Stimulated activated CD4-positive, alpha-beta T cell treated with anti-CD3 and anti-CD28 coated beads, Interleukin-12 subunit alpha, Interleukin-12 subunit beta, amount 100 ng/mL, for 4 hours (primary cell): ENCODE data around the gene COBL.

Source experiments
- DNase-seq: peaks from one replicate; pipeline ENCODE4 v3.0.0-alpha.2; 2020

COBL gene

GRCh38 chr7:51300762-51301674 lies 15.6 kb downstream of the COBL start:
- DNase-seq = no peak

DNA sequence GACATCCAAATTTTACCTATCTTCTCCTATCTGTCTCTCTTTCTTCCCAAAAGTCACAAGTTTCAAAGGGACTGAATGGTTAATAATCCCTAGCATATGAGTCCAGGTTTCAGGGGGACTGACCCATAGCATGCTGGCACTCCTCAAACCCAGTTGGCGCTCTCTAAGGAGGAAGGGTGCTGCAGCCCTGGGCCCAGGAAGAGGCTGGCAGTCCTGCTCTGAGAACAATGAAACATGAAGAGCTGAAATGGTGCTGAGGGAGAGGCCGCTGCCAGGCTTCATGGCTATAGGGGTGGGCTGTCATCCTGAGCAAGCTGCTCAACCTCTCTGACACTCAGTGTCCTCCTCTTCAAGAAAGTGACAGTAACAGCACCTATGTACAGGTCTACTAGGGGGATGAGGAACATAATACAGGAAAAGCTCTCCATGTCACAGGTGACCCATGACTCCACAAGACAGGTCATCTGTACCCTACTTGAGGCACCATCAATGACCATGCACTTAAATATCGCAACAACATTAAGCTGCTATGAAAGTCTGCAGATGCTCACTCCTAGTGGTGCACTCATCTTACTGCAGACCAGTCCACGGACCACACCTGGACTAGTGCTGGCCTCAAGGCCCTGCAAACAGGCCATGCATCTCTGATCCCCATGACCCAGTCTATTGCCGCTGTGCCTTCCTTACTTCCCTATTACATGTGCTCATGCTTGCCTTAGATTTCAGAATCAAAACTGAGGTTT lies 17.0 kb downstream of the COBL start:
- no peak for DNase-seq

GRCh38 chr7:51298912-51299311 lies 17.7 kb downstream of the COBL start:
- no peak for DNase-seq

DNA sequence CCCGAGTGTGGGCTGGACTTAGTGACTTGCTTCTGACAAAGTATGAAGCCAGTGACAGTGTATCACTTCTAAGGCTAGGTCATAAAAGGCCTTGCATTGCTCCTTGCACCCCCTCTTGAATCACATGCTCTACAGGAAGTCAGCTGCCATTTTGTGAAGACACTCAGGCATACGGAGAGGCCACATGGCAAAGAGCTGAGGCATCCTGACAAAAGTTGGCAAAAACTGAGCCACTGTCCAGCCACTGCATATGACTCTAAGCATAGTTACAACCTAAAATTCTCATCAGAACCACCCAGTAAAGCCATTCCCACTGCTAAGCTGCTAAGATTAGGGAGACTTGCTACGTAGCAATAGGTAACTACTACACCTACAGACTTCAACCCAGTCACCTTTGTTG lies 18.6 kb downstream of the COBL start:
- DNase-seq = no peak

GRCh38 chr7:51295440-51296245 lies 21.0 kb downstream of the COBL start:
- DNase-seq = no peak

- DNase-seq = no peak
Observed at GRCh38 chr7:51292596-51292995, 24.0 kb downstream of the COBL start.

DNA sequence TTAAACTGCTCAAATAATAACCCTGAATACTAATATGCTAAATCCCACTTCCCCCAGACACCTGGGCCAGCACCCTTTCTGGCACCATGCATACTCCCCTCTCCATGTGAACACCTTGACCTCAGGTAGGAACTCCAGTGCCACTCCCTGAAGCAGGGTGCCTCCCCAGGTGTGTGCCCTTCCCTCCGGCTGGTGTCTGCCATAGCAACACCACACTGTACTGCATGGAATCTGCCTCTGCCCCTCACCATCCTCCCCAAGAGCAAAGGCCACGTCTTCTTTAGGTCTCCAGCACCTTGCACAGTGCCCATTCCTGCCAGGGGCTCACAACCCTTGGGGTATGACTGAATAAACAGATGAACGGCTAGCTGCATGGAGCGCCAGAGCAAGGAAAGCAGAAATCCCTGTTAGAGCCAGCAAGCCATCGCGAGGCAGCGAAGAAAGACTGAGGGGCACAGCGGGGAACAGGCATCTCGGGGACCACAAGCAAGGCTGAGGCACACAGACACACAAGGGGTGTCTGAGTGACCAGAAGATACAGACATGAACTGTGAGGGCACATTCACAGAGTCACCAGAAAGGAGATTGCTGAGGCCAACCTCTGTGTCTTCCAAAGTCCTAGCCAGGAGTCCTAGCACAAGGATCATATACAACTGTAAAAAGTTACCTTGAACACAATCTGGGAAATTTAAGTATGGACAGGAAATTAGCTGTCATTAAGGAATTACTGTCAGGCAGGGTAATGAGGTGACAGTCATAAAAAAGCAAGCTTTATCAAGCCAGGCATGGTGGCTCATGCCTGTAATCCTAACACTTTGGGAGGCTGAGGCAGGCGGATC lies 25.7 kb downstream of the COBL start:
- DNase-seq = no peak

DNA sequence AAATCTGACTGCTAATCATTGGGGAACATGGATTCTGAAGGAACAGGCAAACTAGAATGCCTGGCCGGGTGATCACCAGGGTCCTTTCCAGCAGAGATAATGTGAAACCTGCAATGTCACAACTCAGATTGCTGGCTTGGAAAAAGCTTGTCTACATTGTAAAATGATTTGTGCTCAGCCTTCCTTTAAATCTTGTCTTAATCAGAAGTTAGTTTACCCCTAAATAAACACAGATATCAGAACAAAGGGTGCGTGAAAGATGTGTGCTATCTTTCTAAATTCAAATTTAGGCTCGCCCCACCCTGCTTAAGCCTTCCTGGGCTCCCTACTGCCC lies 26.3 kb downstream of the COBL start:
- no peak for DNase-seq

DNA sequence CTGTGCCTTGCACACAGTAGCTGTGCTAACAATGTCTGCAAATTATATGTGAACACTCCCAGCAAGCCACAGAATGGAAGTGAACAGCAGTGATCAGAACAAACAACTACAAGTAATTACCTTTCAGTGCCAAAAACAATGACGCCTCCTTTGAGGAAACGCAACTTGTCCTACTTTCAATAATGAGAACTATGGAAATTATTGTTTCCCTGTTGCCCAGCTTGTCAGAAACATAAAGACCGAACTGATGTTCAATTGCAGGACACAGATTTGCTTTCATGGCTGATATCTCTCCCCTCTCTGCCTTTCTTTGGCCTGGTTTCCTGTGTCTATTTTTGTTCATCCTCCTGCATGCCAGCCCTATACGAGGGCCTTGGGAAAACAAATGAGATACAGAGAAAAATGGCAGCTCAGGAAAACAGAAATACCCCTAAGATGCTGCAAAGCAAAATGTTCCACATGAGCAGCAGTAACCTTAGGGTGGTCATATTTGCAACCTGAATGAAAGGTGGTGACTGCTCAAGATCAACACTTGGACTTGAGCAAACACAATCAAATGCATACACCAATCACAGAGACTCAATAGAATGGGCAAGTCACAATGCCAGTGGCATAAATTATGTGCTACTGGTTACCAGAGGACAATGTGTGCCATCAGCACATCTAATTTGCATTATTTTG lies 26.8 kb downstream of the COBL start:
- no peak for DNase-seq

DNA sequence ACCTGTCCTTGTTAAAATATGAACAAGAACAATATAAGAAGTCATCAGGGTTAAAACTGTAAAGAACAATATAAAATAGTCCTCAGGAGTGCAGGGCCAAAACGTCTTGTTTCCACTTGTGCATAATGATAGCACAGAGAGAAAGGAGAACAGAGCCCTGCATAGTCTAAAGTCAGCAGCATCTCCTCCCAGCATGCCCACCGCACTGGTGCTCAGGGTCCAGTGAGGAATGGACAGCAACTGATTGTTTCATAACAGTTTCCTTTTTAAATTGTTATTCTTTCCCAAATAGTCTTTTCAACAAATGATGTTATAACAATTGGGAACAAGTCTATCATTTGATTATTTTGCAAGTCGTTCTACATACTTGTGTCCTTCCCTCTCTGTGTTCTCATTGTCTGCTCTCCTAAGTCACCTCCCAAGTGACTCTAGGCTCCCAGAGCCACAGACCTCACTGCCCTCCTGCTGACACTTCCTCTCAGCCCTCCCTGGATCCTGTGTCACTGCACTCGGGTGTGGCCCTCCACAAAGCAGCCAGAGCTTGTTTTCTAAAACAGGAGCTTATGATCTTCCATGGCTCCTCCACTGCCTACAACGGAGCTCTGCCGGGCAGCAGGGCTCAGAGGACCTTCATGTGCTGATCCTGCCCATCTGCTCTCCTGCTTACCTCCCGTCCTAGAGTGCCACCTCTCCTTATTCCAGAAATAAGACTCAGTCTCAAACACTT lies 27.6 kb downstream of the COBL start:
- no peak for DNase-seq

DNA sequence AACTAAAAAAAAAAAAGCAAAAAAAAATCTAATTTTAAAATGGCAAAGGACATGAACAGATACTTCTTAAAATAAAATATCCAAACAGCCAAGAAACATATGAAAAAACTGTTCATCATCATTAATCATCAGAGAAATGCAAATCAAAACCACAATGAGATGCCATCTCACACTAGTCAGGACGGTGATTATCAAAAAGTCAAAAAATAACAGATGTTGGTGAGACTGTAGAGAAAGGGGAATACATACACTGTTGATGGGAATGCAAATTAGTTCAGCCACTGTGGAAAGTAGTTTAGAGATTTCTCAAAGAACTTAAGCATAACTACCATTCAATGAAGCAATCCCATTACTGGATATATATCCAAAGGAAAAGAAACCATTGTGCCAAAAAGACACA lies 30.2 kb downstream of the COBL start:
- DNase-seq = no peak

DNA sequence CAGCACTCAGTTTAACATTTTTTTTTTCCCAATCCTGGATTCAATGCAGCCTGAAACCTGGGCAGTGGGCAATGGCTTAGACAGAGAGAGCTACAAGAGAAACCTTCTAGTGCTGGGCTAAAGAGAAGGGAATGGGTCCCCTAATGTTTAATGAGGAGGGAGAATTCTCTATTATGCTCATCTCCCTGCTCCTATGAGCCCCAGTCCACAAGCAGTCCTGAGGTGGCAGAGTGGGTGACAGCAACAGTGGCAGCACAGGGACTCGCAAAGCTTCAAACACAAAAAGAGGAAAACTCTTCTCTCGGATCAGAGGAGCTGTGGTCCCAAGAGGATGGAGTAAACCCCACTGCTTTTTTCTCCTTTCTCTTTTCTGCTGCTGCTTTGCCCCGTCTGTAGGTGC lies 36.5 kb downstream of the COBL start:
- no peak for DNase-seq

DNA sequence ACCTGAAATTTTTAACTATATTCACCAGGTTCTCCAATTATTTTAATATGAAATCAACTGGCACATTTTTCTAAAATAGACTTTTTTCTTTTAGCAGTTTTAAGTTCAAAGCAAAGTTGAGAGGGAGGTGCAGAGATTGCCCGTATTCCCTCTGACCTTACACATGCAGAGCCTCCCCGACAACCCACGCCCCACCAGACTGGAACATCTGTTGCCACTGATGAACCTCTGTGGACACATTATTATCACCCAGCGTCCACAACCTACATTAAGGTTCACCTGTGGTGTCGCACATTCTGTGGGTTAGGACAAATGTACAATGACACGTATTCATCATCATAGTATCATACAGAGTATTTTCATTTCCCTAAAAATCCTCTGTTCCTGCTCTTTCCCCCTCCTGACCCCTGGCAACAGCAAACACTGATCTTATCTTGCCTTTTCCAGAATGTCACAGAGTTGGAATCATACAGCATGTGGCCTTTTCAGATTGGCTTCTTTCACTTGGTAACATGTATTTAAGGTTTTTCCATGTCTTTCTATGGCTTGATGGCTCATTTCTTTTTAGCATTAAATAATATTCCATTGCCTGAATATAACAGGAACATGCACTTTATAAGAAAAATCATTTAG lies 37.1 kb downstream of the COBL start:
- no peak for DNase-seq

DNA sequence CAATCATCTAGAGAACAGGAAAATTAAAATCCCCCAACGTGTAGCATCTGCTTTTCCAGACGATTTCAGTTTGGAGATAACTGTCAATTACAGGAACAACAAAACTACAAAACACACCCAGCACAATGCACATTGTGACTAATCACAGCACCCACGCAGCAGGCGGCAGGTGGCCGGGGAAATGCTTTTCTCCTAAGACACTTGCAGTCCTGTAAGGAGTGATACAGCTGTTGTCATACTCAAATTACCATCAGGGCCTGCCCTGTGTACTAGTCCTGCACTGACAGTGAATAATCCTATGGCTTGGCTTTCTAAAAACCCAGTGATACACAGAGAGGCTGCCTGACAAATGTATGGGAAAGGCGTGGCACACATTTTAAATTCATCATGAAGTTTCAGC lies 37.8 kb downstream of the COBL start:
- DNase-seq = no peak

DNA sequence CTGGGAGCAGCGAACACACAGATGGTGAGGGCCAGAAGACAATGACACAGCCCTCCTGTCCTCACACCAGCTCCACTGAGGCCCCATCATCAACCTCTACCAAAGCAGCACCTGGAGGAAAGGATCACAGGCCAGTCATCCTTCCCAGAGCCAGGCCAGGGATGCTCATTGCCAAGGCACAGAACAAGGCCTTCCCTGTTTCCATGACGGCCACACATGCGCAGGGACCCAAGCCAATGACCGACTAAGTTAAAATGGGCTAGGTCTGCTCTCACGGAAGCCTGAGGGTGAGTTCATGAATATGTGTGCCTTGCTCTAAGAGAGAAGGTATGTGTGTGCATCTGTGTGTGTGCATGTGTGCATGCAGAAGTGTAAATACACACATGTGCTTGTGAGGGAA lies 39.6 kb downstream of the COBL start:
- no peak for DNase-seq

GRCh38 chr7:51276091-51276605 lies 40.5 kb downstream of the COBL start:
- no peak for DNase-seq

DNA sequence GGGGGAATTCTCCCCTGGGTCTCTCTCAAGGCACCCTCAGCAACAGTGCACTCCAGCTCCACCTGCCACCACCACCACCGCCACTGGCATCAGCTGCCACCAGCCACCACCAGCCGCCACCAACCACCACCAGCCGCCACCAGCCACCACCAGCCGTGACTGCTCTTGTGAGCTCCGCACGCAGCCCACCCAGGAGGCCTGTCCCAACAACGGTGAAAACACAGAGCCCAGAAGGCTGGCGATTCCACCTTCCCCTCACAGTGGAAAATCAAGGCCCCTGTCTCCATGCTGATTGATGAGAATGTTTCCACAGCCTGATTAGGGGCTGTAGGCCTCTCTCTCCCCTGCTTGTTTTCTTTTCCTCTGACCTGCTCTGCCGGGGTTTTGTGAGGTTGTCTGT lies 41.1 kb downstream of the COBL start:
- no peak for DNase-seq

DNA sequence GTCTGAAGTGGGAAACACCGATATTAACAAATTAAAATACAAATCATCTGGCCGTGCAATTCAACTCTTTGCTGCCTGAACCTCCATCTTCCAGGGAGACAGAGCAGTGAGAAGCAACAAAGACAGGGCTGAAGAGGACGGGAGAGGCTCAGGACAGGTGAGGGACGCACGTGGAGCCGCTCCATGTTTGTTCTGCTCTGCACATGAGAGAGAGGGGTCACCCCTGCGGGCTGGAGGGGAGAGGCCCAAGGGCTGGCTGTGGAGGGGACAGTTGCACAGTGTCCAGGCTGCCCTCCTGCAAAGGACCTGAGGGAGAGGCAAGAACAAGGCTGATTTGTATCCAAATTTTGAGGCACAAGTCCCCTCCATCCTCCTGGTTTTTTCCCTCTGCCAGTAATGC lies 41.7 kb downstream of the COBL start:
- DNase-seq = no peak

GRCh38 chr7:51274001-51274400 lies 42.6 kb downstream of the COBL start:
- no peak for DNase-seq

DNA sequence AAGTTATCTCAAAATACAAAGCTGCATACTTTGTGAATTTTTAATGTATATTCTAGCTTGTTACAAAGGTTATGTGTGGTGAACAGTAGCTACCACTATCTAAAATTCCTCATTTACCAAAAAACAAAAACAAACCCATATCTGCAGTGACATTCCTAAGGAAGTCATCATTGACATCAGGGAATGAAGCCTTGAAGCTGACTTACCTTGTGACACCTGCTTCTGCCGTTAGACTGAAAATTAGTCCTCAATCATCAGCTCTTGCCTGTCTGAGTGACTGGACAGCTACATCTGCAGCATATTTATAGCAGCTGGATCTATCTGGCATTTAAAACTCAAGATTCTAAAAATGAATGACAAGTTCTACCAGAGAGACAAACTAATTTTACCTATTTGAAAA lies 43.2 kb downstream of the COBL start:
- DNase-seq = no peak

DNA sequence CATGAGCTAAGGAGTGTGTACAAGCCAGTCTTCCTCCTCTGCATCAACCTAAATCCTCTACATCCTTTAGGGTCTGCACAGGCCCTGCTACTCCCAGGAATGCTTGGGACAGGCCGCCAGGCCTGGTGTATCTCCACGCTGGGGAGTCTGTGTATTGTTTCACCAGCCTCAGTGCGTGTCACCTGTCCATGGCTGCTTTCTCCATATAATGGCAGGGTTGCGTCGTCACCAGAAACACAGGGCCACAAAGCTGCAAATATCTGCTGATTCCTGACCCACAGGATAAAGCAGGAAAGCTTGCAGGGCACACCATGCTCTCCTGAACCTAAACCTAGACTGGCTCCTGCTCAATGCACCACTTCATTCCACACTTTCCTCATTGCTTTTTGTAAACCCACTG lies 45.6 kb downstream of the COBL start:
- no peak for DNase-seq
